ENCODE data around the gene ME1.

GRCh38 chr6:83368577-83368976 lies 62.3 kb downstream of the ME1 start:
- TF ChIP-seq CTCF (IDR thresholded peaks at IDR 0.05 in 2 of 3, conservative IDR thresholded peaks at IDR 0.05 in 1 of 3; ENCODE audit: borderline replicate concordance in 1 of 3, insufficient read depth in 1 of 3, low read depth in 2 of 3, low read length in 2 of 3): no peak
- TF ChIP-seq ZBTB33 (IDR thresholded peaks at IDR 0.05; ENCODE audit: extremely low read depth, insufficient replicate concordance, low read length): no peak
- TF ChIP-seq EZH2 (IDR thresholded peaks at IDR 0.05): no peak
- TF ChIP-seq POLR2A (IDR thresholded peaks at IDR 0.05; ENCODE audit: borderline replicate concordance, extremely low read depth, insufficient read depth, insufficient read length): no peak
- no peak for TF ChIP-seq ZFX (IDR thresholded peaks at IDR 0.05)
- no peak for TF ChIP-seq POLR2AphosphoS5 (IDR thresholded peaks at IDR 0.05; ENCODE audit: low read depth, low read length)
- no peak for TF ChIP-seq REST (IDR thresholded peaks at IDR 0.05; ENCODE audit: low read depth)
- no peak for TF ChIP-seq ELF1 (IDR thresholded peaks at IDR 0.05; ENCODE audit: borderline replicate concordance, low read depth)
- no peak for TF ChIP-seq YY1 (IDR thresholded peaks at IDR 0.05; ENCODE audit: extremely low read depth, insufficient replicate concordance, low read depth, low read length)
- no peak for TF ChIP-seq SIN3A (IDR thresholded peaks at IDR 0.05; ENCODE audit: low read depth)
